GM12872 (cell line): Measurements from ENCODE around the gene DIP2A.

Experiments
- TF ChIP-seq, protein P1 (sequence below): IDR thresholded peaks from 3 replicates; pipeline ENCODE4 v1.5.1; 2011; ENCODE audit warnings: low read depth, mild to moderate bottlenecking, low read length, moderate library complexity; ENCODE audit not compliant: insufficient read depth

DIP2A gene

DNA sequence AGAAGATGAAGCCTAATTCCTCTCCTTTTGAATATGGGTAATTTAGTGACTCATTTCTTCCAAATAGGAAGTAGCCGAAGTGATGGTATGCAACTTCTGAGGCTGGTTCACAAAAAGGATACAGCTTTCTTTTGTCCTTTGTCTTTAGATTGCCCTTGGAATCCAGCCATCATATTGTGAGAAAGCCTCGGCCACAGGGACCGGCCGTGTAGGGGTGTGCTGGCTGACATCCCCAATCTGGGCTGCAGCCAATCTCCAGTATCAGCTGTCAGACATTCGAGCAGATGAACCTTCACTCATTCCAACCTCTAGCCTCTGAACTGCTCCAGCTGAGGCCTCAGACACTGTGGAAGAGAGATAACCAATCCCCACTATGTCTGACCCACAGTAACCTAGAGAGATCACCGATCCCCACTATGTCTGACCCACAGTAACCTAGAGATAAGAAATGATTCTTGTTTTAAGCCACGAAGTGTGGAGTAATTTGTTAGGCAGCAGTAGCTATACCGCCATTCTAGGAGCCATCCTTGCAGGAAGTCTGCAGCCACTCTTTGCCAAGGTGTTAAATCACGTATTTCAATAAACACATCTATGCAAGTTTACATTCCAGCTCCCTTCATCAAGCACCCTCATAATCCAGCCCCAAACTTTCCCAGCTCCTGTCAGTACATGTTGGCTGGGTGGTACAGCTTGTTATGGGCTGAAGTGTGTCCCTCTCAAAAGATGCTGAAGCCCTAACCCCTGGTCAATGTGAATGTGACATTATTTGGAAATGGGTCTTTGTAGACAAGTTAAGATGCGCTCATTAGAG is 2.9 kb upstream of the DIP2A start:
- TF ChIP-seq, protein P1, sequence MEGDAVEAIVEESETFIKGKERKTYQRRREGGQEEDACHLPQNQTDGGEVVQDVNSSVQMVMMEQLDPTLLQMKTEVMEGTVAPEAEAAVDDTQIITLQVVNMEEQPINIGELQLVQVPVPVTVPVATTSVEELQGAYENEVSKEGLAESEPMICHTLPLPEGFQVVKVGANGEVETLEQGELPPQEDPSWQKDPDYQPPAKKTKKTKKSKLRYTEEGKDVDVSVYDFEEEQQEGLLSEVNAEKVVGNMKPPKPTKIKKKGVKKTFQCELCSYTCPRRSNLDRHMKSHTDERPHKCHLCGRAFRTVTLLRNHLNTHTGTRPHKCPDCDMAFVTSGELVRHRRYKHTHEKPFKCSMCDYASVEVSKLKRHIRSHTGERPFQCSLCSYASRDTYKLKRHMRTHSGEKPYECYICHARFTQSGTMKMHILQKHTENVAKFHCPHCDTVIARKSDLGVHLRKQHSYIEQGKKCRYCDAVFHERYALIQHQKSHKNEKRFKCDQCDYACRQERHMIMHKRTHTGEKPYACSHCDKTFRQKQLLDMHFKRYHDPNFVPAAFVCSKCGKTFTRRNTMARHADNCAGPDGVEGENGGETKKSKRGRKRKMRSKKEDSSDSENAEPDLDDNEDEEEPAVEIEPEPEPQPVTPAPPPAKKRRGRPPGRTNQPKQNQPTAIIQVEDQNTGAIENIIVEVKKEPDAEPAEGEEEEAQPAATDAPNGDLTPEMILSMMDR: no peak

DNA sequence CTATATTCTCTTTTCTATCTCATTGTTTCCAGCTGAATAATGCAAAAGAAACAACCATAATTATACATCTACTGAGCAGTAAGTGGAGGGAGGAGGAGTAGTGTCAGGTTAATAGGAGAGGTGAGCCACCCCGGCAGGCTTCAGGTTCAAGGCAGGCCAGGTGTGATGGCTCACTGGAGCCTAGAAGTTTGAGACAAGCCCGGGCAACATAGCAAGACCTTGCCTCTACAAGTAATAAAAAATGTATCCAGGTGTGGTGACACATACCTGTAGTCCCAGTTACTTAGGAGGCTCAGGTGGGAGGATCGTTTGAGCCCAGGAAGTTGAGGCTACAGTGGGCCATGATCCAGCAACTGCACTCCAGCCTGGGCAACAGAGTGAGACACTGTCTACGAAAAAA is 1.9 kb upstream of the DIP2A start:
- TF ChIP-seq, protein P1: no peak

DNA sequence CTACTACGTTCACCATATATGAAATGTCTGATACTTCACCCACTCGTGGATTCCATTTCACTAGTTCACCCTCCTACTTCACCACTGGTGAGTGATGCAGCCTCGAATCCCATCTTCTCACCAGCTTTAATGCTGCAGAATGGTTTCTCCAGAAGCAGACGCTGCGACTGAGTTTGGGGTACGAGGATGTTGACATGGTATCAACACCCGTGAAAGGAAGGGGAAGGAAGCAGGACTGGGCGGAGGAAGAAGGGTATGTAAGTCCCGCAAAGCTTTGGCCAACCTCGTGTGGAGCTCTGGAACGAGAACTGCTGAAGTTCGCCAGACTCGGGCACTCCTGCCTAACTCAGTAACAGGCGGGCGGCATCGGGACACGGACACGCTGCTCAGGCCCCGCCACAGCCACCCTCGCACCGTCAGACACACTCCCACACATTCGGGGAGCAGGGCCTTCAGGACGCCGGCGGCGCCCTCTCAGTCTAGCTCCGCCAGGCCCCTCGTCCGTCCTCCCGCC is 833 bp upstream of the DIP2A start:
- TF ChIP-seq, protein P1: no peak

DNA sequence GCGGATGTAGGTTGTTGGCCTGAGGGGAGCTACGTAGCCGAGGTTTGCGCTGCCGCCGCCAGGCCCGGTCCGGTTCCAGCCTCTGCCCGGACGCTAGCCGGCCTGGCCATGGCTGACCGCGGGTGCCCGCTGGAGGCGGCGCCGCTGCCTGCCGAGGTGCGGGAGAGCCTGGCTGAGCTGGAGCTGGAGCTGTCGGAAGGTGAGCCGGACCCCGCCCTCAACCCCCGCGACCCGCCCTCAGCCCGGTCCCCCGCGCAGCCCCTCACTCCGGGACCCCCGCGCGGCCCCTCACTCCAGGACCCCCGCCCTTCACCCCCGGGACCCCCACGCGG is 299 bp downstream of the DIP2A start:
- TF ChIP-seq, protein P1: no peak

DNA sequence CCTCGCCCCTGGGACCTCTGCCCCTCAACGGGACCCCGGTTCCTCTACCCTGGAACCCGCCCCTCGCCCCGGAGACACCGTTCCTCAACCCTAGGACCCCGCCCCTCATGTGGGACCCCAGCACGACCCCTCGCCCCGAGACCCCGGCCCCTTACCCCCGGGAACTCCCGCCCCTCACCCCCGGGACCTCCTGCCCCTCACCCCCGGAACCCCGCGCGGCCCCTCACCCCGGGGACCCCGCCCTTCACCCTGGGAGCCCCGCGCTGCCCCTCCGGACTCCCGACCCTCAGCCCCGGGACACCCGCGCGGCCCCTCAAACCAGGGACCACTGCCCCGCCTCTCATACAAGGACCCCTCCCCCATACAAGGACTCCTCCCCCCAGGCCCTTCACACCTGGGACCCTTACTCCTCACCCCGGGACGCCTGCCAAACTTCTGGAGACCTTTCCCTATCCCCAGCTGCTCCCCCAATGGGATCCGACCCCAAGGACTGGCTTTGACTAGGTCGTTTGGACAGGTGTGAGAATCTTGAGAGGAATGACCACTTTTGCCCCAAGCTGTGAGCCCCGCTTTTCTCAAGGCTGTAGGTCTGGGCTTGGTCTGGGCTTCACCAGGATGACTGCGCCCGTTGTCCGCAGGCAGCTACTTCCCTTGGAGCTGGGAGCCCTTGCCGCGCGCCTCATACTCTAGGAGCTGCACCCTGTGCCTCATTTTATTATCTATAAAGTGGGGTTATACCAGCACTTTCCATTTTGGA is 843 bp downstream of the DIP2A start:
- TF ChIP-seq, protein P1: no peak

DNA sequence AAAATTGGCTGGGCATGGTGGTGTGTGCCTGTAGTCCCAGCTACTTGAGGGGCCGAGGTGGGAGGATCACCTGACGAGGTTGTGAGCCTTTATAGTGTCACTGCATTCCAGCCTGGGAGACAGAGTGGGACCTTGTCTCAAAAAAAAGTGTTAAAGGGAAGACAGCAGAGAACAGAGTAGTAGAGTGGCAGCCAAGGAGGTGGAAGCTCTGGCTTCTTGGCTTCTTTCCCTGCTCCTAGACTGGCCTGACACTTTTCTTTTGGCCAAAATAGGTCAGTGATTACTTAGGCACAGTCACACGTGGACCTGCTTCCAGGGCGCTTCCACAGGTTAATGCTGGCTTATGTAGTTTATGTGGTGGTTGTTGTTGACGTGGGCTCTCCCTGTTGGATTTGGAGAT is 3.2 kb downstream of the DIP2A start:
- TF ChIP-seq, protein P1: no peak

DNA sequence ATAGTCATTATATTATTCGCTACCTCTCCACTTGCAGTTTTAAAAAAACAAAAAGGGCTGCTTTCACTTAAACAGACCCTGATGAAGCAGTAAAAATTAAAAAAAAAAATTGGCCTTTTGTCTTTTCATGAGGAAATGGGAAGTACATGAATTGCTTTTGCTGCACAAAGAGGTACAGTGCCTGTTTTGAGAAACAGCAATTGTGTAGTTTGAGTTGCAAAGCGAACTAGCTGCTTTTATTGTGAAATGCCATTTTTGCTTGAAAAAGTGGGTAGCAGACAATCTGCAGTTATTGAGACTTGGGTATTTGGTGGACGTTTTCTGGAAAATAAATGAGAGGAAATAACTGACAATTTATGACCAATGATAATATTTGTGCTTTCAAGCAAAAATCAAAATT is 7.0 kb downstream of the DIP2A start:
- TF ChIP-seq, protein P1: no peak
